Keratinocyte (primary cell): ENCODE data around the gene AHNAK2. TPM values are rescaled to one million over a fixed set of nuclear protein-coding genes. Genes with fewer than 3 reads are reported as not detected.

Experiments
- DNase-seq: peaks from one replicate; pipeline ENCODE4 v3.0.0-alpha.2; 2011; ENCODE audit warnings: low read depth, missing footprints, low spot score
- FAIRE-seq: peaks from 2 replicates; lab custom pipeline; 2011; peaks lifted over from hg19 to GRCh38; lab: Jason Lieb, UNC
- H2AFZ ChIP-seq: 2 replicates; pipeline ENCODE4 v1.6.0; 2012; ENCODE audit warnings: low read length, control low read depth, inconsistent platforms; ENCODE audit not compliant: control insufficient read depth
- H3K27ac ChIP-seq: 2 replicates; pipeline ENCODE4 v1.5.1; 2011; ENCODE audit warnings: low read length; ENCODE audit not compliant: control insufficient read depth, insufficient read depth
- H3K27me3 ChIP-seq: 3 replicates; pipeline ENCODE4 v1.6.0; 2011; ENCODE audit warnings: low read length; ENCODE audit not compliant: control insufficient read depth, insufficient read depth; ENCODE audit errors: extremely low read depth
- H3K36me3 ChIP-seq, 2 experiments: 2 replicates in 1 of 2; 3 replicates in 1 of 2; pipeline ENCODE4 v1.5.1; 2011; ENCODE audit warnings: low read length in 2 of 2, mild to moderate bottlenecking in 1 of 2; ENCODE audit not compliant: control insufficient read depth in 2 of 2, insufficient read depth in 2 of 2; ENCODE audit errors: extremely low read depth in 1 of 2
- H3K4me1 ChIP-seq: 3 replicates; pipeline ENCODE4 v1.5.1; 2011; ENCODE audit warnings: low read length; ENCODE audit not compliant: control insufficient read depth, insufficient read depth; ENCODE audit errors: extremely low read depth
- H3K4me2 ChIP-seq: 3 replicates; pipeline ENCODE4 v1.6.0; 2011; ENCODE audit warnings: low read depth, low read length; ENCODE audit not compliant: control insufficient read depth, insufficient read depth; ENCODE audit errors: extremely low read depth
- H3K4me3 ChIP-seq, 3 experiments: fragments of 200-600 bp in 1 of 3; sonication (generic) in 1 of 3; 2 replicates in 2 of 3; 3 replicates in 1 of 3; pipeline ENCODE4 v1.5.1; 2011 to 2016; ENCODE audit warnings: low read length in 3 of 3, mild to moderate bottlenecking in 3 of 3, control low read depth in 2 of 3, inconsistent platforms in 1 of 3, low read depth in 1 of 3, mixed read lengths in 1 of 3, mixed run types in 1 of 3, moderate library complexity in 1 of 3; ENCODE audit not compliant: control insufficient read depth in 2 of 3, insufficient read depth in 2 of 3; ENCODE audit errors: extremely low read depth in 1 of 3
- H3K79me2 ChIP-seq: 2 replicates; pipeline ENCODE4 v1.6.0; 2012; ENCODE audit warnings: low read length; ENCODE audit not compliant: control insufficient read depth, insufficient read depth
- H3K9ac ChIP-seq: 3 replicates; pipeline ENCODE4 v1.6.0; 2011; ENCODE audit warnings: low read length; ENCODE audit not compliant: control insufficient read depth, insufficient read depth; ENCODE audit errors: extremely low read depth
- H3K9me1 ChIP-seq: 3 replicates; pipeline ENCODE4 v1.6.0; 2011; ENCODE audit warnings: low read length; ENCODE audit not compliant: control insufficient read depth, insufficient read depth; ENCODE audit errors: extremely low read depth
- H3K9me3 ChIP-seq: 2 replicates; pipeline ENCODE4 v1.5.1; 2012; ENCODE audit warnings: low read depth, low read length; ENCODE audit not compliant: control insufficient read depth
- H4K20me1 ChIP-seq: 3 replicates; pipeline ENCODE4 v1.6.0; 2011; ENCODE audit warnings: low read length; ENCODE audit not compliant: control insufficient read depth, insufficient read depth; ENCODE audit errors: extremely low read depth
- CTCF ChIP-seq, 3 experiments: IDR thresholded peaks in 1 of 3; conservative IDR thresholded peaks in 1 of 3; optimal IDR thresholded peaks in 1 of 3; 2 replicates in 2 of 3; 3 replicates in 1 of 3; pipeline versions ENCODE3 to v1.5.1; 2011; ENCODE audit warnings: low read length in 3 of 3, mild to moderate bottlenecking in 3 of 3, moderate library complexity in 2 of 3, control low read depth in 1 of 3, inconsistent platforms in 1 of 3; ENCODE audit not compliant: insufficient read depth in 2 of 3; ENCODE audit errors: extremely low read depth in 1 of 3
- EZH2 ChIP-seq: IDR thresholded peaks from one replicate; pipeline ENCODE4 v1.6.1; 2012; ENCODE audit warnings: inconsistent platforms, mild to moderate bottlenecking, low read length, moderate library complexity
- dilution Hi-C: fragments of 300-500 bp; cut with MboI; formaldehyde crosslinking; loops from one replicate; pipeline ENCODE4 v1.7.0; 2020; ENCODE audit warnings: low sequenced_read_pairs; ENCODE audit not compliant: extremely low pct_ligation_motif_present
- polyA plus RNA-seq, 5 experiments: library from polyadenylated mRNA; depleted of rRNA in 3 of 5; stranded (reverse) in 3 of 5; stranded (forward) in 1 of 5; unstranded in 1 of 5; fragments of >200 nt; gene quantifications; 1 replicate in 1 of 5; 2 replicates in 3 of 5; 3 replicates in 1 of 5; pipeline versions ENCODE4 v1.2.1 to v1.2.3, GENCODE V29; 2011 to 2012; ENCODE audit warnings: missing spikeins in 2 of 5, low read depth in 1 of 5, low replicate concordance in 1 of 5

The AHNAK2 gene
- polyA plus RNA-seq, 1 donor (not counting 4 experiments of a cell fraction or from before 2014, with no cell fraction given): 164 TPM

GRCh38 chr14:105010106-105010505 lies 31.9 kb upstream of the AHNAK2 start:
- Histone ChIP-seq H3K4me2 (no peak overlapping the region), H3K4me3 (no peak overlapping the region), H4K20me1 (peaks cover 42% of the 10 kb centered on the region), H3K27ac (no peak overlapping the region), H3K9ac (no peak overlapping the region), H3K36me3 (peaks cover 26 to 30% of the 10 kb centered on the region in 2 experiments), H3K4me1 (peaks cover 23% of the 10 kb centered on the region), H2AFZ (no peak overlapping the region), H3K9me1 (no peaks in the 10 kb centered on the region), H3K27me3 (no peaks in the 10 kb centered on the region), H3K9me3 (no peaks in the 10 kb centered on the region), H3K79me2 (peaks cover 93% of the 10 kb centered on the region)
- no peak for TF ChIP-seq CTCF (optimal IDR thresholded peaks at IDR 0.05 in 1 of 3, IDR thresholded peaks at IDR 0.05 in 1 of 3, conservative IDR thresholded peaks at IDR 0.05 in 1 of 3; ENCODE audit: extremely low read depth in 1 of 3, insufficient read depth in 2 of 3, low read length in 3 of 3)
- no peak for TF ChIP-seq EZH2
- FAIRE-seq: no peak
- DNase-seq: no peak
- dilution Hi-C loops: no loop called here

- H3K79me2 ChIP-seq: peaks cover 69% of the 10 kb centered on the region
- DNase-seq: no peak
- H3K9ac ChIP-seq: no peak overlapping the region
- no peak overlapping the region for H2AFZ ChIP-seq
- peaks cover 20% of the 10 kb centered on the region for H4K20me1 ChIP-seq
- no peaks in the 10 kb centered on the region for H3K27me3 ChIP-seq
- H3K4me3 ChIP-seq: no peak overlapping the region
- H3K4me2 ChIP-seq: no peak overlapping the region
- H3K4me1 ChIP-seq: peaks cover under 1% of the 10 kb centered on the region
- no peak overlapping the region for H3K27ac ChIP-seq
- dilution Hi-C loops: no loop called here
- no peaks in the 10 kb centered on the region for H3K9me1 ChIP-seq
- H3K36me3 ChIP-seq: peaks cover 24 to 30% of the 10 kb centered on the region in 2 experiments
- TF ChIP-seq CTCF (optimal IDR thresholded peaks at IDR 0.05 in 1 of 3, IDR thresholded peaks at IDR 0.05 in 1 of 3, conservative IDR thresholded peaks at IDR 0.05 in 1 of 3; ENCODE audit: extremely low read depth in 1 of 3, insufficient read depth in 2 of 3, low read length in 3 of 3) (no peak), EZH2 (no peak)
- no peaks in the 10 kb centered on the region for H3K9me3 ChIP-seq
- no peak for FAIRE-seq
These were observed 29.6 kb upstream of the AHNAK2 start for GRCh38 chr14:105007593-105008264.
